NCI-H2227 (cell line): ENCODE data around the gene LGMN.

ENCODE experiments used
- DNase-seq: peaks from one replicate; lab custom pipeline; 2025; ENCODE audit not compliant: unreplicated experiment; lab: John Stamatoyannopoulos, UW

Gene LGMN

GRCh38 chr14:92728759-92729364, 19.6 kb downstream of the LGMN start:
- DNase-seq, result no peak

GRCh38 chr14:92726933-92727262, 21.5 kb downstream of the LGMN start:
- DNase-seq, result no peak

GRCh38 chr14:92726135-92726932, 22.1 kb downstream of the LGMN start:
- DNase-seq, result no peak

- no peak for DNase-seq
These were observed 23.7 kb downstream of the LGMN start for GRCh38 chr14:92724516-92725340.

GRCh38 chr14:92719890-92720323, 28.5 kb downstream of the LGMN start:
- no peak for DNase-seq

GRCh38 chr14:92719421-92719820, 29.0 kb downstream of the LGMN start:
- no peak for DNase-seq

GRCh38 chr14:92718664-92719063, 29.8 kb downstream of the LGMN start:
- no peak for DNase-seq

GRCh38 chr14:92717571-92718042, 30.8 kb downstream of the LGMN start:
- no peak for DNase-seq

GRCh38 chr14:92716131-92716530, 32.3 kb downstream of the LGMN start:
- no peak for DNase-seq

GRCh38 chr14:92714739-92715307, 33.6 kb downstream of the LGMN start:
- peak; percentile 70 for DNase-seq

GRCh38 chr14:92712654-92713051, 35.8 kb downstream of the LGMN start:
- DNase-seq, result no peak

- DNase-seq, result no peak
These were observed 36.3 kb downstream of the LGMN start for GRCh38 chr14:92711976-92712653.

GRCh38 chr14:92710001-92710341, 38.5 kb downstream of the LGMN start:
- no peak for DNase-seq

- no peak for DNase-seq
These were observed 39.0 kb downstream of the LGMN start for GRCh38 chr14:92709340-92710000.

GRCh38 chr14:92706386-92706785, 42.0 kb downstream of the LGMN start:
- DNase-seq, result no peak

- DNase-seq, result no peak
These were observed 43.6 kb downstream of the LGMN start for GRCh38 chr14:92704821-92705220.

GRCh38 chr14:92704036-92704804, 44.2 kb downstream of the LGMN start:
- DNase-seq, result no peak

GRCh38 chr14:92703516-92703915, 44.9 kb downstream of the LGMN start:
- no peak for DNase-seq

- no peak for DNase-seq
These were observed 45.9 kb downstream of the LGMN start for GRCh38 chr14:92702441-92702918.

- DNase-seq, result no peak
These were observed 46.6 kb downstream of the LGMN start for GRCh38 chr14:92701826-92702225.
